Common myeloid progenitor, CD34-positive (primary cell): ENCODE measurements around the gene HOXC9.
A peak's percentile ranks its signal among the peaks of the same experiment; 100 is the strongest.

ENCODE experiments used
- CTCF ChIA-PET: fragments of 350-600 bp; sonication (Branson Sonifier 250); formaldehyde crosslinking; loops from one replicate; lab custom pipeline; 2021; ENCODE audit warnings: antibody characterized with exemption; lab: Charles Lee
- POLR2A ChIA-PET: fragments of 350-600 bp; sonication (Branson Sonifier 250); formaldehyde crosslinking; loops from one replicate; lab custom pipeline; 2021; ENCODE audit warnings: antibody characterized with exemption; lab: Charles Lee
- DNase-seq, 3 donors: peaks; one replicate each; pipeline versions ENCODE4 v3.0.0 to v3.0.0-alpha.2; 2013
- H3K27ac ChIP-seq, 2 experiments: 1 replicate in 1 of 2; 2 replicates in 1 of 2; pipeline ENCODE4 v1.7.0; 2013; ENCODE audit warnings: inconsistent platforms in 2 of 2, low read length in 2 of 2, mild to moderate bottlenecking in 2 of 2, low read depth in 1 of 2, moderate library complexity in 1 of 2; ENCODE audit not compliant: severe bottlenecking in 2 of 2, insufficient read depth in 1 of 2, poor library complexity in 1 of 2
- H3K27me3 ChIP-seq, 5 experiments: replicated peaks in 2 of 5; 1 replicate in 3 of 5; 2 replicates in 2 of 5; pipeline versions ENCODE4 v1.6.1 to v1.7.0; 2013; ENCODE audit warnings: low read length in 4 of 5, mild to moderate bottlenecking in 2 of 5, moderate library complexity in 2 of 5, inconsistent platforms in 1 of 5; ENCODE audit not compliant: insufficient read depth in 5 of 5, control insufficient read depth in 4 of 5
- H3K36me3 ChIP-seq, 4 experiments: 1 replicate in 2 of 4; 2 replicates in 2 of 4; pipeline versions ENCODE4 v1.6.1 to v1.7.0; 2013; ENCODE audit warnings: low read length in 3 of 4, control low read depth in 1 of 4, mild to moderate bottlenecking in 1 of 4; ENCODE audit not compliant: control insufficient read depth in 4 of 4, insufficient read depth in 4 of 4
- H3K4me1 ChIP-seq, 4 experiments: 1 replicate in 3 of 4; 2 replicates in 1 of 4; pipeline versions ENCODE4 v1.6.1 to v1.7.1; 2013; ENCODE audit warnings: low read length in 3 of 4, mild to moderate bottlenecking in 3 of 4, control low read depth in 1 of 4, inconsistent platforms in 1 of 4, moderate library complexity in 1 of 4; ENCODE audit not compliant: control insufficient read depth in 4 of 4, insufficient read depth in 4 of 4; ENCODE audit errors: control extremely low read depth in 1 of 4
- H3K4me3 ChIP-seq, 7 experiments: 1 replicate in 4 of 7; 2 replicates in 3 of 7; pipeline versions ENCODE4 v1.5.1 to v1.7.0; 2013; ENCODE audit warnings: mild to moderate bottlenecking in 7 of 7, low read length in 6 of 7, moderate library complexity in 6 of 7, inconsistent platforms in 2 of 7, low read depth in 2 of 7, control low read depth in 1 of 7; ENCODE audit not compliant: insufficient read depth in 4 of 7, control insufficient read depth in 1 of 7; ENCODE audit errors: extremely low read depth in 1 of 7
- H3K9me3 ChIP-seq, 5 experiments: 1 replicate in 4 of 5; 2 replicates in 1 of 5; pipeline versions ENCODE4 v1.6.1 to v1.7.1; 2013; ENCODE audit warnings: low read length in 4 of 5, mild to moderate bottlenecking in 2 of 5, inconsistent platforms in 1 of 5, low read depth in 1 of 5, moderate library complexity in 1 of 5; ENCODE audit not compliant: control insufficient read depth in 4 of 5, insufficient read depth in 2 of 5; ENCODE audit errors: control extremely low read depth in 1 of 5
- WGBS: methylation state at CpG from one replicate; pipeline ENCODE4 v1.1.5; 2013; ENCODE audit not compliant: insufficient coverage; 5-methylcytosine and 5-hydroxymethylcytosine counted together

The HOXC9 gene

GRCh38 chr12:54029529-54030441, 29.8 kb downstream of the HOXC9 start:
- H3K27ac ChIP-seq, result no peak overlapping the region
- WGBS, result 14% methylated on average over 32 of the region's 53 CpGs
- no peak for DNase-seq
- H3K27me3 ChIP-seq, result peaks cover 32 to 100% (median 68%) of the 10 kb centered on the region in 5 experiments
- no peaks in the 10 kb centered on the region for H3K36me3 ChIP-seq
- peaks cover 0 to 26% (median 12%) of the 10 kb centered on the region in 4 experiments for H3K4me1 ChIP-seq
- ChIA-PET CTCF (interaction anchor here (1.9 to 7.3 kb wide), 4 partner anchors 108 to 178 kb away, joined by 8 to 90 read pairs (median 35); partner anchors contain the start of gene SMUG1), POLR2A (no interaction called here)
- H3K4me3 ChIP-seq, result no peak overlapping the region
- peaks cover 0 to 15% (median 2%) of the 10 kb centered on the region in 5 experiments for H3K9me3 ChIP-seq

- 60% methylated on average over 1 of the region's 7 CpGs for WGBS
- no peak for DNase-seq
- ChIA-PET CTCF (interaction anchor here (0.9 to 7.3 kb wide), 13 partner anchors 15 to 179 kb away, joined by 3 to 90 read pairs (median 7); partner anchors contain the start of genes HOXC10 and SMUG1), POLR2A (no interaction called here)
- Histone ChIP-seq H3K27ac (no peak overlapping the region), H3K9me3 (peaks cover 0 to 15% (median 2%) of the 10 kb centered on the region in 5 experiments), H3K4me3 (no peak overlapping the region), H3K27me3 (peaks cover 31 to 100% (median 70%) of the 10 kb centered on the region in 5 experiments), H3K36me3 (no peaks in the 10 kb centered on the region), H3K4me1 (peaks cover 0 to 27% (median 12%) of the 10 kb centered on the region in 4 experiments)
Observed at GRCh38 chr12:54030442-54030801, 30.5 kb downstream of the HOXC9 start.

- H3K4me1 ChIP-seq, result peaks cover 0 to 27% (median 12%) of the 10 kb centered on the region in 4 experiments
- POLR2A ChIA-PET, result no interaction called here
Observed at GRCh38 chr12:54030889-54031471, 31.0 kb downstream of the HOXC9 start.

GRCh38 chr12:54031480-54031879, 31.5 kb downstream of the HOXC9 start:
- 60% methylated on average over 9 of the region's 16 CpGs for WGBS
- DNase-seq, result no peak
- H3K27ac ChIP-seq, result no peak overlapping the region
- no peak overlapping the region for H3K4me3 ChIP-seq
- ChIA-PET CTCF (interaction anchor here (0.9 to 7.3 kb wide), 25 partner anchors 8 to 184 kb away, joined by 3 to 90 read pairs (median 7); partner anchors contain the start of genes HOXC10, HOXC9 and SMUG1), POLR2A (no interaction called here)
- H3K27me3 ChIP-seq, result peaks cover 26 to 100% (median 71%) of the 10 kb centered on the region in 5 experiments
- peaks cover 0 to 27% (median 12%) of the 10 kb centered on the region in 4 experiments for H3K4me1 ChIP-seq
- H3K36me3 ChIP-seq, result no peaks in the 10 kb centered on the region
- peaks cover 0 to 15% (median 2%) of the 10 kb centered on the region in 5 experiments for H3K9me3 ChIP-seq

More at GRCh38 chr12:54030889-54031471, 31.0 kb downstream of the HOXC9 start:
- H3K36me3 ChIP-seq, result no peaks in the 10 kb centered on the region
- CTCF ChIA-PET, result interaction anchor here (0.9 to 7.3 kb wide), 18 partner anchors 9 to 184 kb away, joined by 3 to 90 read pairs (median 7); partner anchors contain the start of genes HOXC10 and SMUG1
- H3K9me3 ChIP-seq, result peaks cover 0 to 15% (median 2%) of the 10 kb centered on the region in 5 experiments
- no peak overlapping the region for H3K27ac ChIP-seq
- no peak for DNase-seq
- peaks cover 29 to 100% (median 74%) of the 10 kb centered on the region in 5 experiments for H3K27me3 ChIP-seq
- no peak overlapping the region for H3K4me3 ChIP-seq
- WGBS, result 4% methylated on average over 26 of the region's 46 CpGs

- no peaks in the 10 kb centered on the region for H3K36me3 ChIP-seq
- 48% methylated on average over 4 of the region's 6 CpGs for WGBS
- H3K27me3 ChIP-seq, result peaks cover 19 to 100% (median 73%) of the 10 kb centered on the region in 5 experiments
- DNase-seq, result no peak
- peaks cover 0 to 27% (median 12%) of the 10 kb centered on the region in 4 experiments for H3K4me1 ChIP-seq
- ChIA-PET CTCF (interaction anchor here (0.6 to 7.3 kb wide), 29 partner anchors 8 to 500 kb away, joined by 3 to 90 read pairs (median 6); partner anchors contain the start of genes HOXC4, HOXC8, HOXC9 and SMUG1), POLR2A (interaction anchor here (0.6 kb wide), 2 partner anchors 9 to 168 kb away, joined by 3 read pairs; no protein-coding TSS in a partner anchor)
- H3K9me3 ChIP-seq, result peaks cover 0 to 15% (median 2%) of the 10 kb centered on the region in 5 experiments
- no peak overlapping the region for H3K4me3 ChIP-seq
- no peak overlapping the region for H3K27ac ChIP-seq
Observed at GRCh38 chr12:54032086-54032619, 32.2 kb downstream of the HOXC9 start.

GRCh38 chr12:54032627-54033100, 32.7 kb downstream of the HOXC9 start, which contains the start of gene HOXC5:
HOXC5 (plus strand) TSS chr12:54033050; CDS start chr12:54033123, 73 bp downstream.
- 0% methylated on average over 7 of the region's 12 CpGs for WGBS
- Histone ChIP-seq H3K27ac (no peak within 1 kb of the TSS), H3K36me3 (no peaks in the 10 kb centered on the region), H3K27me3 (peaks cover 15 to 100% (median 71%) of the 10 kb centered on the region in 5 experiments), H3K4me1 (peaks cover 0 to 27% (median 12%) of the 10 kb centered on the region in 4 experiments), H3K9me3 (peaks cover 0 to 15% (median 2%) of the 10 kb centered on the region in 5 experiments), H3K4me3 (peak within 1 kb of the TSS in 2 of 7 experiments; percentile 8 to 17)
- POLR2A ChIA-PET, result interaction anchor here (0.6 kb wide), 2 partner anchors 10 to 168 kb away, joined by 3 read pairs; no protein-coding TSS in a partner anchor
- DNase-seq, result peak; percentile 68 to 84 (median 80)
- CTCF ChIA-PET, result interaction anchor here (0.6 to 7.3 kb wide), 30 partner anchors 9 to 500 kb away, joined by 3 to 90 read pairs (median 6); partner anchors contain the start of genes HOXC4, HOXC8, HOXC9 and SMUG1
